HUDEP-2 (cell line): ENCODE data around the gene SUFU.

Source experiments
- DNase-seq, 76 experiments: peaks; one replicate each; lab custom pipeline; 2025; ENCODE audit not compliant: unreplicated experiment in 76 of 76; lab: John Stamatoyannopoulos, UW

Gene SUFU

GRCh38 chr10:102593074-102593803 lies 89.5 kb downstream of the SUFU start:
- no peak for DNase-seq

GRCh38 chr10:102593804-102594079 lies 90.0 kb downstream of the SUFU start:
- no peak for DNase-seq

DNA sequence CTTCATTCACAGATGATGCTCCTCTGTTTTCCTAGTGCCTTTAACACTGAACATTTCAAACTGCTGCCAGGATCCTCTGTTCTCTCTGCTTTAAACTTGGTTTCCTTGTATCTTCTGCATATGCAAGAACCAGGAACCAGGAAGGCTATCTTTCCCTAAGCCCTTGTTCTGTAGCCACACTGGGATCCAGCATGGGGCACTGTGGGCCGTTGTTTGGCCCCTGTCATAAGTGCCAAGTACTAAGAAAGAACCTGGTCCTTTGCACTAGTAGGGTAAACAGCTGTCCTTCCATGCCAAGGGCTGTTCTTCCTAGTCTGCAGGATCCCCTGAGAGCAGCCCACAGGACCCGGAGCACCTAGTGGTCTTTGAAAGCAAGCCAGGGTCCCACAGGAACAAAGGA lies 91.5 kb downstream of the SUFU start:
- no peak for DNase-seq

DNA sequence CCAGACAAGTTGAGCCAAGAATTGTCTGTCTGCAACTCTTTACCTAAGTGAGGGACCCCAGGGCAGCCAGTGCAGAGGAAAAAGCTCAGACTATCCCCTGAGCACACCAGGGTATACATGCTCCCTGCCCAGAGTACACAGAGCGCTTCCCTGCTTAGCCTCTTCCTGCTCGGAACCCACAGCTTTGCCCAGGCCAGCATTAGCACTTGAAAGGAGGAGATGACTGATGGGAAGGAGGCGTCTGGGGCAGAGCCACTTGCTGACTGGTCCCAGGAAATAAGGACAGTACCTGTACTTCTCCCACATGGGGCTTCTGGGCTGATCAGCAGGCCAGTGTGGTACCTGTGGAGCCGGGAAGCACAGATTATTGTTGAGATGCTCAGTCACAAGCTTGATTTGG lies 92.1 kb downstream of the SUFU start:
- no peak for DNase-seq

- peak in 42 of 76 experiments; percentile 3 to 58 (median 28) for DNase-seq
Observed at GRCh38 chr10:102596506-102596971, 92.8 kb downstream of the SUFU start.

GRCh38 chr10:102597131-102597991 lies 93.6 kb downstream of the SUFU start:
- DNase-seq: no peak

- no peak for DNase-seq
Observed at GRCh38 chr10:102598243-102598642, 94.5 kb downstream of the SUFU start.

- DNase-seq: peak in 66 of 76 experiments; percentile 8 to 80 (median 55)
Observed at GRCh38 chr10:102599565-102600327, 96.0 kb downstream of the SUFU start.

DNA sequence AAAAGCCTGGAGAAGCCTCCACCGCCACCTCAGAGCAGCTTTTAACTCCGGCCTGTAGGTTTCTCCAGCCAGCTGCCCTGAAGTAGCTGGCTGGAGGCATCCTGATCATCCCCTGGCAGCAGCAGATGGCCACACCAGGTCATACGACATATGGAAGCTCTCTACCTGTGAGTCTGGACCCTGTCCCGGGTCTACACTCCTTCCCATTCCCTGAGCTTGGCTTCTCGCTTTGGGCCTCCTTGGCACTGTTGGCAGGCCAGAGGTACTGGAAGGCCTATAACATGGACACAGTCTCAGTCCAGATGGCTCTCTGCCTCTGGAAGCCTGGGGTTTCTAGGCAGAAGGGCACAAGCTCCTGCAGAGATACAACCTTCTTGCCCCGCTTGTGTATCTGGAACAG lies 97.0 kb downstream of the SUFU start:
- no peak for DNase-seq

GRCh38 chr10:102601639-102602038 lies 97.9 kb downstream of the SUFU start:
- no peak for DNase-seq

DNA sequence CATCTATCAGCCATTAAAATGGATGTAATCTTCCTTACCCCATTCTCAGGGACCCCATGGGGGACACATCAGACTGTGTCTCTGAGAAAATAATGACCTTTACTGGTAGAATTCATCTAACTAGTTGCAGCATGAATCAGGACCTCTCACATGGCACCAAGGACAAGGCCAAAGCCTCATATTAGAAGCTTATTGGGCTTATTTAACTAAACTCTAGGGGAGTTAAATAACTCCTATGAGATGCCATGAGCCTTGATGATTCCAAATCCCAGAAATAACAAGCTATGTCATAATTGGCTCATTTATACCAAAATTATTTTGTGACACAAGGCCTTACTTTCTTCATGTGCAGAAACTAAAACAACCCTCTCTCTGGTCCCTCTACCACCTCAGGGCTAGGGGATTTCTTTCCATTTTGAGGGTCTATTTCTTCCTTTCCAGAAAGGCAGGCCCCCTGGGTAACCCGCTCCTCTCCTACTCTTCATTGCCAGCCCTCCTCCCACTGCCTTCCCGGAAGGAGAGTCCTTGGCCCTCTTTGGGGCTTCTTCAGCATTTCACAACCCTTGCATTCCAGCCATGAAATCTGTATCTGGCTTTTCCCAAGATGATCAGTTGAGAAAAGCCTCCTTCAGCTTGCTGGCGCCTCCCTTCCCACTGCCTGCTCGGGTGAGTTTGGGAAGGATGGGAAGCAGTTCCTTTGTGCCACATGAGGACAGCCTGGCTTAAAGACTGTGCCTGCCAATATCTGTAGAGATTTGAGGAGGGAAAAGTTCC lies 98.7 kb downstream of the SUFU start:
- no peak for DNase-seq

DNA sequence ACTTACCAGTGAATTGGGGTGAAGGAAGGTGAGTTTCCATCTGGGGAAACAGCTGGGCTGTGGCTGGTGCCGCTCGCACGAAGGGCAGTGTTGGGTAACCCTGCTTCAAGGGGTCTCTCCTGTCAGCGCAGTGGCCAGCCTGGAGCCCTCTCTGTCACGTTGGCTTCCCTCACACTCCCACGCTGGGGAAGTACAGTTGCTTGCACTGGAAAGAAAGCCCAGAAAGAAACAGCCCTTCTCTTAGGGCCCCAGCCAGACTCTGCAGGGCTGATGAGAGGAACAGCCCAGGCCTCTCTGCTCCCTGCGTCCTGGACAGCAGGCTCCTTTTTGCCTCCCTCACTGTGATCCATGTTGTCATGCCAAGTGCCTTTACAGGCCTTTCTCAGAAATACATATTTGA lies 100.2 kb downstream of the SUFU start:
- no peak for DNase-seq

- no peak for DNase-seq
Observed at GRCh38 chr10:102604439-102604841, 100.7 kb downstream of the SUFU start.

DNA sequence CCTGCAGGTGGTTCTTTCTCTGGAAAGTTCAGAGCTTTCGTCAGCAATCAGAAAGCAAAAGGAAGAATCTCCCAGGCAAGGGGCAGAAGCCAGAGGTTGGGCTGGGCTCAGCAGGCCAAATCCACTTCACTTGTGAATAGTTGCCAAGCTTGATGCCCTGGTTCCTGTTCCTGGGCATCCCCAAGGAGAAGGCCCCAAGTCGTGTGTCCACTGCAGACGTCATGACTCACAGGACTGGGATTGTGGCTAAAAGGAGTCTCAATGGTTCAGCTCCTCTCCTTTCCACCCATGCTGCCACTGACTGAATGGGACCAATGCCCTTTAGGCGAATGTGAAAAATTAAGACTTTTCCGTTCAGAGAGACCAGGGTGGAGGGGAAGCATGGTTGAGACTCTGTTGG lies 101.9 kb downstream of the SUFU start:
- DNase-seq: no peak

DNA sequence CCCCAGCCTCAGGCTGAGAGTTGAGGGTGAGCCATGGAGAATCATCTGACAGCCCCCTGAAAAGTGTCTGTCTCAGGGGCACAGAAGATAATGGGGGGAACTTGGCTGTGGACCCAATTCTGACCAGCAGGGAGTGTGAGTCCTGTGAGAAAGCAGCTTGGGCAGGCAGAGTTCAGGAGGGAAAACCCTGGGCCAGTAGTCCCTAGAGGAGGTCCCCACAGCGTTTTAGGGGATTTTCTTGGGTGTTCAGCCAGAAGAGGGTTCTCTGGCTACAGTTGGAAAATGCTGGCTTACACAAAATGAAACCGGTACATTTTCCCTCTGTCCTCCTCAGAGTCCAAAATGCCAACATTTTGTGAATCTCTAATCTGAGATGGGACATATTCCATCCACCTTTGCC lies 104.7 kb downstream of the SUFU start:
- DNase-seq: no peak

GRCh38 chr10:102610441-102610887 lies 106.7 kb downstream of the SUFU start:
- no peak for DNase-seq

- DNase-seq: no peak
Observed at GRCh38 chr10:102611514-102612087, 107.8 kb downstream of the SUFU start.

- no peak for DNase-seq
Observed at GRCh38 chr10:102612964-102613275, 109.1 kb downstream of the SUFU start.

- no peak for DNase-seq
Observed at GRCh38 chr10:102613286-102613685, 109.5 kb downstream of the SUFU start.

DNA sequence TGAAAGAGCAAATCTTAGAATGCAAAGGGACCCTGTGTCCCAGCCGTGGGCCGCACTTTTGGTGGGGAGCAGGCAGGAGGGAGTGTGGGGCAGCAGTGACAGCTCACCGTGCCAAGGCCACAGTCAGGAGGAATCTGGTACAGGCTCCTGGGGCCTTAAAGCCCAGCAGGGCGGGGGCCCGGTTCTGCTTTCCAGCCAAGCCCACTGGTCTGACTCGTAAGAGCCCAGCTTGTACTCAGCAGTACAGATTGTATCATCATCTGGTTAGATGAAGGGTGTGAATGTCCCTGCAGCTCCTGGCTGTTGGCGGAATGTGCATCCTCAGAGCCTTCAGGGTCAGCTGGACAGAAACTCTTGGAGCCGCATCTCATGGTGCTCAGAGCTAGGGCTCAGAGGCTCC lies 110.0 kb downstream of the SUFU start:
- no peak for DNase-seq
